Measurements from ENCODE around the gene GNE. TPM values are rescaled to one million over a fixed set of nuclear protein-coding genes. Genes with fewer than 3 reads are reported as not detected.

GNE gene
- total RNA-seq, 4 donors from 2014 or later = 30.0 to 42.6 (median 32.6) TPM

GRCh38 chr9:36222449-36222848 lies 35.8 kb downstream of the GNE start:
- Histone ChIP-seq H3K9me3 (peaks cover 0 to 8% (median 0%) of the 10 kb centered on the region in 4 donors), H3K4me3 (no peak overlapping the region), H3K4me1 (no peaks in the 10 kb centered on the region), H3K27me3 (no peaks in the 10 kb centered on the region), H3K27ac (no peak overlapping the region), H3K36me3 (peaks cover 0 to 100% (median 19%) of the 10 kb centered on the region in 3 donors)
- no peak for DNase-seq (ENCODE audit: low spot score in 2 of 2)
- WGBS, 2 donors = 100% methylated on average over 1 of the region's 1 CpG
- TF ChIP-seq POLR2A (IDR thresholded peaks at IDR 0.05) (no peak), EP300 (IDR thresholded peaks at IDR 0.05) (no peak), CTCF (IDR thresholded peaks at IDR 0.05) (no peak)

- TF ChIP-seq POLR2A (IDR thresholded peaks at IDR 0.05) (no peak), CTCF (IDR thresholded peaks at IDR 0.05) (no peak), EP300 (IDR thresholded peaks at IDR 0.05) (no peak)
- WGBS, 2 donors = 90 to 94% methylated on average over 3 of the region's 3 CpGs
- Histone ChIP-seq H3K27ac (no peak overlapping the region), H3K4me3 (no peak overlapping the region), H3K36me3 (peaks cover 0 to 100% (median 11%) of the 10 kb centered on the region in 3 donors), H3K4me1 (no peaks in the 10 kb centered on the region), H3K27me3 (no peaks in the 10 kb centered on the region), H3K9me3 (peaks cover 0 to 8% (median 0%) of the 10 kb centered on the region in 4 donors)
- no peak for DNase-seq (ENCODE audit: low spot score in 2 of 2)
Observed at GRCh38 chr9:36221667-36222066, 36.6 kb downstream of the GNE start.

- TF ChIP-seq POLR2A (IDR thresholded peaks at IDR 0.05) (no peak), EP300 (IDR thresholded peaks at IDR 0.05) (no peak), CTCF (IDR thresholded peaks at IDR 0.05) (no peak)
- no peak overlapping the region for H3K27ac ChIP-seq
- 84 to 90% methylated on average over 7 of the region's 7 CpGs for WGBS, 2 donors
- H3K27me3 ChIP-seq = no peaks in the 10 kb centered on the region
- H3K4me3 ChIP-seq = no peak overlapping the region
- peaks cover 0 to 8% (median 0%) of the 10 kb centered on the region in 4 donors for H3K9me3 ChIP-seq
- H3K36me3 ChIP-seq = peaks cover 0 to 96% (median 4%) of the 10 kb centered on the region in 3 donors
- peaks cover 0 to 15% (median 0%) of the 10 kb centered on the region in 4 donors for H3K4me1 ChIP-seq
- DNase-seq (ENCODE audit: low spot score in 2 of 2) = no peak
Observed at GRCh38 chr9:36218411-36218901, 39.8 kb downstream of the GNE start.

- DNase-seq (ENCODE audit: low spot score in 2 of 2) = no peak
- Histone ChIP-seq H3K27me3 (no peaks in the 10 kb centered on the region), H3K4me3 (no peak overlapping the region), H3K4me1 (peaks cover 0 to 16% (median 0%) of the 10 kb centered on the region in 4 donors), H3K27ac (no peak overlapping the region), H3K9me3 (peaks cover 0 to 8% (median 0%) of the 10 kb centered on the region in 4 donors), H3K36me3 (peaks cover 0 to 96% (median 4%) of the 10 kb centered on the region in 3 donors)
- no peak for TF ChIP-seq POLR2A (IDR thresholded peaks at IDR 0.05)
- TF ChIP-seq CTCF (IDR thresholded peaks at IDR 0.05) = no peak
- TF ChIP-seq EP300 (IDR thresholded peaks at IDR 0.05) = no peak
- WGBS, 2 donors = 95 to 97% methylated on average over 5 of the region's 5 CpGs
Observed at GRCh38 chr9:36218011-36218410, 40.2 kb downstream of the GNE start.

GRCh38 chr9:36217256-36217968 lies 40.8 kb downstream of the GNE start:
- Histone ChIP-seq H3K27ac (no peak overlapping the region), H3K27me3 (no peaks in the 10 kb centered on the region), H3K4me3 (no peak overlapping the region), H3K4me1 (peaks cover 0 to 21% (median 0%) of the 10 kb centered on the region in 4 donors), H3K9me3 (peaks cover 0 to 2% (median 0%) of the 10 kb centered on the region in 4 donors), H3K36me3 (peaks cover 0 to 96% (median under 1%) of the 10 kb centered on the region in 3 donors)
- TF ChIP-seq POLR2A (IDR thresholded peaks at IDR 0.05) = no peak
- no peak for TF ChIP-seq CTCF (IDR thresholded peaks at IDR 0.05)
- no peak for TF ChIP-seq EP300 (IDR thresholded peaks at IDR 0.05)
- WGBS, 2 donors = 68 to 70% methylated on average over 13 of the region's 13 CpGs
- DNase-seq (ENCODE audit: low spot score in 2 of 2) = no peak
